ENCODE measurements around the gene RBM42.

RBM42 gene

GRCh38 chr19:35670686-35671085 is 41.9 kb downstream of the RBM42 start:
- Histone ChIP-seq H3F3A (ENCODE audit: control insufficient read depth, insufficient read depth) (no peaks in the 10 kb centered on the region), H3K27me3 (ENCODE audit: control insufficient read depth, low read length) (peaks cover 20% of the 10 kb centered on the region), H3K4me2 (ENCODE audit: low read length) (no peak overlapping the region), H3K79me2 (ENCODE audit: control insufficient read depth, low read length) (no peaks in the 10 kb centered on the region), H3K27ac (ENCODE audit: low read depth, low read length) (no peak overlapping the region), H3K9me3 (ENCODE audit: control insufficient read depth, insufficient read depth, low read length) (no peaks in the 10 kb centered on the region), H3K4me3 (ENCODE audit: low read length) (no peak overlapping the region), H3K36me3 (ENCODE audit: control insufficient read depth, low read length) (no peaks in the 10 kb centered on the region), H3K9me2 (replicated peaks; ENCODE audit: control insufficient read depth, low read length) (no peaks in the 10 kb centered on the region), H3K4me1 (ENCODE audit: control insufficient read depth, low read length) (no peaks in the 10 kb centered on the region), H4K20me1 (ENCODE audit: control insufficient read depth, insufficient read depth, low read depth, low read length) (no peaks in the 10 kb centered on the region)
- TF ChIP-seq CTCF (IDR thresholded peaks at IDR 0.05; ENCODE audit: low read depth, low read length, poor library complexity, severe bottlenecking) (no peak), EZH2phosphoT487 (IDR thresholded peaks at IDR 0.05; ENCODE audit: borderline replicate concordance, low read length) (no peak)

GRCh38 chr19:35671818-35672217 is 43.0 kb downstream of the RBM42 start:
- H3K27me3 ChIP-seq (ENCODE audit: control insufficient read depth, low read length): peaks cover 20% of the 10 kb centered on the region
- no peaks in the 10 kb centered on the region for H3K9me2 ChIP-seq (replicated peaks; ENCODE audit: control insufficient read depth, low read length)
- TF ChIP-seq EZH2phosphoT487 (IDR thresholded peaks at IDR 0.05; ENCODE audit: borderline replicate concordance, low read length) (no peak), CTCF (IDR thresholded peaks at IDR 0.05; ENCODE audit: low read depth, low read length, poor library complexity, severe bottlenecking) (no peak)
- H3K4me2 ChIP-seq (ENCODE audit: low read length): no peak overlapping the region
- H4K20me1 ChIP-seq (ENCODE audit: control insufficient read depth, insufficient read depth, low read depth, low read length): no peaks in the 10 kb centered on the region
- H3K4me1 ChIP-seq (ENCODE audit: control insufficient read depth, low read length): no peaks in the 10 kb centered on the region
- H3K9me3 ChIP-seq (ENCODE audit: control insufficient read depth, insufficient read depth, low read length): no peaks in the 10 kb centered on the region
- H3K79me2 ChIP-seq (ENCODE audit: control insufficient read depth, low read length): no peaks in the 10 kb centered on the region
- no peak overlapping the region for H3K4me3 ChIP-seq (ENCODE audit: low read length)
- no peak overlapping the region for H3K27ac ChIP-seq (ENCODE audit: low read depth, low read length)
- no peaks in the 10 kb centered on the region for H3K36me3 ChIP-seq (ENCODE audit: control insufficient read depth, low read length)
- no peaks in the 10 kb centered on the region for H3F3A ChIP-seq (ENCODE audit: control insufficient read depth, insufficient read depth)

- H3K79me2 ChIP-seq (ENCODE audit: control insufficient read depth, low read length): no peaks in the 10 kb centered on the region
- H3K9me2 ChIP-seq (replicated peaks; ENCODE audit: control insufficient read depth, low read length): no peaks in the 10 kb centered on the region
- no peaks in the 10 kb centered on the region for H4K20me1 ChIP-seq (ENCODE audit: control insufficient read depth, insufficient read depth, low read depth, low read length)
- H3K4me1 ChIP-seq (ENCODE audit: control insufficient read depth, low read length): no peaks in the 10 kb centered on the region
- no peaks in the 10 kb centered on the region for H3K36me3 ChIP-seq (ENCODE audit: control insufficient read depth, low read length)
- no peaks in the 10 kb centered on the region for H3F3A ChIP-seq (ENCODE audit: control insufficient read depth, insufficient read depth)
- no peak overlapping the region for H3K27ac ChIP-seq (ENCODE audit: low read depth, low read length)
- H3K27me3 ChIP-seq (ENCODE audit: control insufficient read depth, low read length): peaks cover 20% of the 10 kb centered on the region
- H3K4me3 ChIP-seq (ENCODE audit: low read length): no peak overlapping the region
- no peaks in the 10 kb centered on the region for H3K9me3 ChIP-seq (ENCODE audit: control insufficient read depth, insufficient read depth, low read length)
- TF ChIP-seq CTCF (IDR thresholded peaks at IDR 0.05; ENCODE audit: low read depth, low read length, poor library complexity, severe bottlenecking): no peak
- TF ChIP-seq EZH2phosphoT487 (IDR thresholded peaks at IDR 0.05; ENCODE audit: borderline replicate concordance, low read length): no peak
- H3K4me2 ChIP-seq (ENCODE audit: low read length): no peak overlapping the region
These were observed 44.4 kb downstream of the RBM42 start for GRCh38 chr19:35673121-35673804.

Measured in DOHH2 (cell line).